ENCODE results near the gene RIN3. TPM values are rescaled to one million over a fixed set of nuclear protein-coding genes. Genes with fewer than 3 reads are reported as not detected.

RIN3 gene
- total and polyA plus RNA-seq, 4 donors, result 5.0 to 15.6 (median 9.0) TPM

- Histone ChIP-seq H3K9ac (ENCODE audit: low read depth in 1 of 2, low read length in 2 of 2) (no peak overlapping the region), H3K27ac (ENCODE audit: low read depth in 1 of 2, low read length in 2 of 2) (no peak overlapping the region), H3K4me3 (ENCODE audit: low read depth in 1 of 3, low read length in 3 of 3) (no peak overlapping the region), H3K36me3 (ENCODE audit: control insufficient read depth in 4 of 4, insufficient read depth in 3 of 4, low read depth in 1 of 4, low read length in 3 of 4) (peaks cover 0 to 7% (median 6%) of the 10 kb centered on the region in 4 donors), H3K9me3 (ENCODE audit: control insufficient read depth in 4 of 4, low read length in 3 of 4) (no peaks in the 10 kb centered on the region), H3K4me1 (ENCODE audit: control insufficient read depth in 4 of 4, insufficient read depth in 4 of 4, low read length in 3 of 4) (peaks cover 0 to 4% (median 1%) of the 10 kb centered on the region in 4 donors), H3K27me3 (ENCODE audit: control insufficient read depth in 4 of 4, insufficient read depth in 4 of 4, low read length in 3 of 4) (no peaks in the 10 kb centered on the region)
- TF ChIP-seq TAF1 (conservative IDR thresholded peaks at IDR 0.05) (no peak), MAX (IDR thresholded peaks at IDR 0.05) (no peak), RAD21 (IDR thresholded peaks at IDR 0.05) (no peak), FOXA1 (IDR thresholded peaks at IDR 0.05) (no peak), JUND (IDR thresholded peaks at IDR 0.05) (no peak), HNF4G (IDR thresholded peaks at IDR 0.05) (no peak), YY1 (IDR thresholded peaks at IDR 0.05) (no peak), HNF4A (conservative IDR thresholded peaks at IDR 0.05) (no peak), FOXA2 (IDR thresholded peaks at IDR 0.05) (no peak), SP1 (IDR thresholded peaks at IDR 0.05) (no peak), EGR1 (IDR thresholded peaks at IDR 0.05; ENCODE audit: low read depth in 2 of 2) (no peak), GABPA (IDR thresholded peaks at IDR 0.05 in 1 of 2, conservative IDR thresholded peaks at IDR 0.05 in 1 of 2) (no peak), NR2F2 (IDR thresholded peaks at IDR 0.05) (no peak), RXRA (IDR thresholded peaks at IDR 0.05) (no peak)
- TF ChIP-seq, protein P1, sequence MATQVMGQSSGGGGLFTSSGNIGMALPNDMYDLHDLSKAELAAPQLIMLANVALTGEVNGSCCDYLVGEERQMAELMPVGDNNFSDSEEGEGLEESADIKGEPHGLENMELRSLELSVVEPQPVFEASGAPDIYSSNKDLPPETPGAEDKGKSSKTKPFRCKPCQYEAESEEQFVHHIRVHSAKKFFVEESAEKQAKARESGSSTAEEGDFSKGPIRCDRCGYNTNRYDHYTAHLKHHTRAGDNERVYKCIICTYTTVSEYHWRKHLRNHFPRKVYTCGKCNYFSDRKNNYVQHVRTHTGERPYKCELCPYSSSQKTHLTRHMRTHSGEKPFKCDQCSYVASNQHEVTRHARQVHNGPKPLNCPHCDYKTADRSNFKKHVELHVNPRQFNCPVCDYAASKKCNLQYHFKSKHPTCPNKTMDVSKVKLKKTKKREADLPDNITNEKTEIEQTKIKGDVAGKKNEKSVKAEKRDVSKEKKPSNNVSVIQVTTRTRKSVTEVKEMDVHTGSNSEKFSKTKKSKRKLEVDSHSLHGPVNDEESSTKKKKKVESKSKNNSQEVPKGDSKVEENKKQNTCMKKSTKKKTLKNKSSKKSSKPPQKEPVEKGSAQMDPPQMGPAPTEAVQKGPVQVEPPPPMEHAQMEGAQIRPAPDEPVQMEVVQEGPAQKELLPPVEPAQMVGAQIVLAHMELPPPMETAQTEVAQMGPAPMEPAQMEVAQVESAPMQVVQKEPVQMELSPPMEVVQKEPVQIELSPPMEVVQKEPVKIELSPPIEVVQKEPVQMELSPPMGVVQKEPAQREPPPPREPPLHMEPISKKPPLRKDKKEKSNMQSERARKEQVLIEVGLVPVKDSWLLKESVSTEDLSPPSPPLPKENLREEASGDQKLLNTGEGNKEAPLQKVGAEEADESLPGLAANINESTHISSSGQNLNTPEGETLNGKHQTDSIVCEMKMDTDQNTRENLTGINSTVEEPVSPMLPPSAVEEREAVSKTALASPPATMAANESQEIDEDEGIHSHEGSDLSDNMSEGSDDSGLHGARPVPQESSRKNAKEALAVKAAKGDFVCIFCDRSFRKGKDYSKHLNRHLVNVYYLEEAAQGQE (IDR thresholded peaks at IDR 0.05), result no peak
- TF ChIP-seq, protein P2, sequence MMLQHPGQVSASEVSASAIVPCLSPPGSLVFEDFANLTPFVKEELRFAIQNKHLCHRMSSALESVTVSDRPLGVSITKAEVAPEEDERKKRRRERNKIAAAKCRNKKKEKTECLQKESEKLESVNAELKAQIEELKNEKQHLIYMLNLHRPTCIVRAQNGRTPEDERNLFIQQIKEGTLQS (IDR thresholded peaks at IDR 0.05), result no peak
- TF ChIP-seq, protein P3, sequence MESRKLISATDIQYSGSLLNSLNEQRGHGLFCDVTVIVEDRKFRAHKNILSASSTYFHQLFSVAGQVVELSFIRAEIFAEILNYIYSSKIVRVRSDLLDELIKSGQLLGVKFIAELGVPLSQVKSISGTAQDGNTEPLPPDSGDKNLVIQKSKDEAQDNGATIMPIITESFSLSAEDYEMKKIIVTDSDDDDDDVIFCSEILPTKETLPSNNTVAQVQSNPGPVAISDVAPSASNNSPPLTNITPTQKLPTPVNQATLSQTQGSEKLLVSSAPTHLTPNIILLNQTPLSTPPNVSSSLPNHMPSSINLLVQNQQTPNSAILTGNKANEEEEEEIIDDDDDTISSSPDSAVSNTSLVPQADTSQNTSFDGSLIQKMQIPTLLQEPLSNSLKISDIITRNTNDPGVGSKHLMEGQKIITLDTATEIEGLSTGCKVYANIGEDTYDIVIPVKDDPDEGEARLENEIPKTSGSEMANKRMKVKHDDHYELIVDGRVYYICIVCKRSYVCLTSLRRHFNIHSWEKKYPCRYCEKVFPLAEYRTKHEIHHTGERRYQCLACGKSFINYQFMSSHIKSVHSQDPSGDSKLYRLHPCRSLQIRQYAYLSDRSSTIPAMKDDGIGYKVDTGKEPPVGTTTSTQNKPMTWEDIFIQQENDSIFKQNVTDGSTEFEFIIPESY (IDR thresholded peaks at IDR 0.05), result no peak
- TF ChIP-seq, protein P4, sequence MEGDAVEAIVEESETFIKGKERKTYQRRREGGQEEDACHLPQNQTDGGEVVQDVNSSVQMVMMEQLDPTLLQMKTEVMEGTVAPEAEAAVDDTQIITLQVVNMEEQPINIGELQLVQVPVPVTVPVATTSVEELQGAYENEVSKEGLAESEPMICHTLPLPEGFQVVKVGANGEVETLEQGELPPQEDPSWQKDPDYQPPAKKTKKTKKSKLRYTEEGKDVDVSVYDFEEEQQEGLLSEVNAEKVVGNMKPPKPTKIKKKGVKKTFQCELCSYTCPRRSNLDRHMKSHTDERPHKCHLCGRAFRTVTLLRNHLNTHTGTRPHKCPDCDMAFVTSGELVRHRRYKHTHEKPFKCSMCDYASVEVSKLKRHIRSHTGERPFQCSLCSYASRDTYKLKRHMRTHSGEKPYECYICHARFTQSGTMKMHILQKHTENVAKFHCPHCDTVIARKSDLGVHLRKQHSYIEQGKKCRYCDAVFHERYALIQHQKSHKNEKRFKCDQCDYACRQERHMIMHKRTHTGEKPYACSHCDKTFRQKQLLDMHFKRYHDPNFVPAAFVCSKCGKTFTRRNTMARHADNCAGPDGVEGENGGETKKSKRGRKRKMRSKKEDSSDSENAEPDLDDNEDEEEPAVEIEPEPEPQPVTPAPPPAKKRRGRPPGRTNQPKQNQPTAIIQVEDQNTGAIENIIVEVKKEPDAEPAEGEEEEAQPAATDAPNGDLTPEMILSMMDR (IDR thresholded peaks at IDR 0.05; ENCODE audit: low read depth, low read length, missing input control), result no peak
- WGBS, result 88% methylated on average over 4 of the region's 4 CpGs
- DNase-seq (ENCODE audit: low spot score), result no peak
Measured at GRCh38 chr14:92552066-92552465, 38.5 kb downstream of the RIN3 start.

Measured in liver (tissue), 9 donors.